DOHH2 (cell line): ENCODE measurements around the gene MCC.

Experiments
- H3F3A ChIP-seq: fragments of 200-600 bp; sonication (generic), shearing (Covaris generic); 2 replicates; pipeline ENCODE4 v1.6.0; 2016; ENCODE audit warnings: antibody characterized with exemption, mild to moderate bottlenecking; ENCODE audit not compliant: control insufficient read depth, insufficient read depth
- H3K27ac ChIP-seq: fragments of 200-600 bp; sonication (generic); 2 replicates; pipeline ENCODE4 v1.5.1; 2014; ENCODE audit warnings: low read depth, mild to moderate bottlenecking, low read length, moderate library complexity
- H3K27me3 ChIP-seq: fragments of 200-600 bp; sonication (generic); 2 replicates; pipeline ENCODE4 v1.6.1; 2014; ENCODE audit warnings: mild to moderate bottlenecking, low read length, mixed read lengths; ENCODE audit not compliant: control insufficient read depth
- H3K36me3 ChIP-seq: fragments of 200-600 bp; sonication (generic); 2 replicates; pipeline ENCODE4 v1.6.1; 2014; ENCODE audit warnings: mild to moderate bottlenecking, low read length, moderate library complexity, mixed read lengths; ENCODE audit not compliant: control insufficient read depth
- H3K4me1 ChIP-seq: fragments of 200-600 bp; sonication (generic); 2 replicates; pipeline ENCODE4 v1.6.1; 2014; ENCODE audit warnings: mild to moderate bottlenecking, low read length, mixed read lengths; ENCODE audit not compliant: control insufficient read depth
- H3K4me2 ChIP-seq: fragments of 200-600 bp; sonication (generic); 2 replicates; pipeline ENCODE4 v1.6.0; 2014; ENCODE audit warnings: mild to moderate bottlenecking, low read length, moderate library complexity
- H3K4me3 ChIP-seq: fragments of 200-600 bp; sonication (generic); 2 replicates; pipeline ENCODE4 v1.5.1; 2014; ENCODE audit warnings: mild to moderate bottlenecking, low read length, mixed read lengths
- H3K79me2 ChIP-seq: fragments of 200-600 bp; sonication (generic); 2 replicates; pipeline ENCODE4 v1.6.1; 2014; ENCODE audit warnings: mild to moderate bottlenecking, low read length, mixed read lengths; ENCODE audit not compliant: control insufficient read depth
- H3K9me2 ChIP-seq: fragments of 200-600 bp; sonication (generic); replicated peaks from 2 replicates; pipeline ENCODE4 v1.6.1; 2014; ENCODE audit warnings: mild to moderate bottlenecking, low read length, mixed read lengths; ENCODE audit not compliant: control insufficient read depth
- H3K9me3 ChIP-seq: fragments of 200-600 bp; sonication (generic); 2 replicates; pipeline ENCODE4 v1.6.1; 2014; ENCODE audit warnings: antibody characterized with exemption, low read length, mixed read lengths; ENCODE audit not compliant: control insufficient read depth, insufficient read depth
- H4K20me1 ChIP-seq: fragments of 200-600 bp; sonication (generic); 2 replicates; pipeline ENCODE4 v1.6.0; 2014; ENCODE audit warnings: low read depth, mild to moderate bottlenecking, antibody characterized with exemption, low read length, moderate library complexity; ENCODE audit not compliant: control insufficient read depth, insufficient read depth
- CTCF ChIP-seq: fragments of 200-600 bp; sonication (generic); IDR thresholded peaks from one replicate; pipeline ENCODE4 v1.5.1; 2014; ENCODE audit warnings: antibody characterized with exemption, mild to moderate bottlenecking, low read depth, low read length; ENCODE audit not compliant: poor library complexity, severe bottlenecking
- EZH2phosphoT487 ChIP-seq: fragments of 200-600 bp; sonication (generic); IDR thresholded peaks from 2 replicates; pipeline ENCODE4 v1.6.1; 2017; ENCODE audit warnings: borderline replicate concordance, mild to moderate bottlenecking, antibody characterized with exemption, low read length, moderate library complexity, mixed read lengths

The MCC gene

GRCh38 chr5:113243349-113243664 is 244.9 kb downstream of the MCC start:
- no peak for TF ChIP-seq EZH2phosphoT487
- TF ChIP-seq CTCF: no peak
- H3K4me1 ChIP-seq: no peaks in the 10 kb centered on the region

GRCh38 chr5:113242481-113243348 is 245.5 kb downstream of the MCC start:
- H3K36me3 ChIP-seq: no peaks in the 10 kb centered on the region
- H3K27me3 ChIP-seq: 0 out of 2 replicates have a peak, but pooled peaks cover 3% of the 10 kb centered on the region
- no peaks in the 10 kb centered on the region for H3K9me3 ChIP-seq
- H4K20me1 ChIP-seq: no peaks in the 10 kb centered on the region
- no peaks in the 10 kb centered on the region; the same call in 1 of the 2 replicates for H3K9me2 ChIP-seq
- no peaks in the 10 kb centered on the region for H3K4me1 ChIP-seq
- TF ChIP-seq CTCF (no peak), EZH2phosphoT487 (no peak)
- no peak overlapping the region for H3K4me3 ChIP-seq
- no peaks in the 10 kb centered on the region for H3K79me2 ChIP-seq
- no peak overlapping the region for H3K4me2 ChIP-seq
- H3K27ac ChIP-seq: no peak overlapping the region
- H3F3A ChIP-seq: no peaks in the 10 kb centered on the region

More at GRCh38 chr5:113243349-113243664, 244.9 kb downstream of the MCC start:
- H3K79me2 ChIP-seq: no peaks in the 10 kb centered on the region
- H3K9me2 ChIP-seq: no peaks in the 10 kb centered on the region; the same call in 1 of the 2 replicates
- H3K27me3 ChIP-seq: 0 out of 2 replicates have a peak, but pooled peaks cover 3% of the 10 kb centered on the region
- no peaks in the 10 kb centered on the region for H3F3A ChIP-seq
- H3K4me3 ChIP-seq: no peak overlapping the region
- H3K27ac ChIP-seq: no peak overlapping the region
- no peak overlapping the region for H3K4me2 ChIP-seq
- H3K9me3 ChIP-seq: no peaks in the 10 kb centered on the region
- no peaks in the 10 kb centered on the region for H4K20me1 ChIP-seq
- no peaks in the 10 kb centered on the region for H3K36me3 ChIP-seq

DNA sequence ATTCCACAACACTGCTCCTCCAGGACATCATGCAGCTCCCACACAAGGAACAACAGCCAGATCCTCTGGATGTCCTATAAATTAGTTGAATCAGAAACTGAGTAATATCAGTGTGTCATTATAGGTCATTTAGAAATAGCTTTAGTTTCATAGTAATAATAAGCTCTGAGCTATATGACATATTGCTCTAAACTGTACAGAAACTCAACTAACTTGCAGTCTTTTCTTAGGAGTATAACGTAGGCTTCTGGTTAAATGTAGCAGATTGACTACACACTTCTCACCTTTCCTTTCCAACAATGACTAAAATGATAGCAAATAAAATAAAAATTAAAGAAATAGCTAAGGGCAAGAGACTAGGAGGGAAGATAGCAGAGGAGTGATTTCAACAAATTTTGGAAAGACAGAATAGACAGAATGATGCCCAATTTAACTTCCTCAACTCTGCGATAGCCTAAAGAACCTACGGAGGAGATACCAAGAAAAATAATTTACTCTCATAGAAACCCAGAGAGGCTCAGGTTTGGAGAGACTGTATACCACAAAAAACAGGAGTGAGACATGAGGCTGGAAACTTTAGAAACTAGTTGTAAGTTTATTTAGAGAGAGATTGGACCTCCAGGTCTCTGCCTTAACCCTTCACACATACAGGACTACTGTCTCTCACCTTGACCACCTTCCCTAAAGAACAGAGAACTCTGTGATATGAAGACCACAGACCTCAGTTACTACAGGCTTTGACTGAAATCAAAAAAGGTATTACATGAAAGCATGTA is 247.1 kb downstream of the MCC start:
- Histone ChIP-seq H3K4me3 (no peak overlapping the region), H3F3A (no peaks in the 10 kb centered on the region), H3K27me3 (0 out of 2 replicates have a peak, but pooled peaks cover 3% of the 10 kb centered on the region), H3K9me3 (no peaks in the 10 kb centered on the region), H3K4me1 (no peaks in the 10 kb centered on the region), H3K36me3 (no peaks in the 10 kb centered on the region), H3K79me2 (no peaks in the 10 kb centered on the region), H3K4me2 (no peak overlapping the region), H3K9me2 (no peaks in the 10 kb centered on the region; the same call in 1 of the 2 replicates), H3K27ac (no peak overlapping the region), H4K20me1 (no peaks in the 10 kb centered on the region)
- TF ChIP-seq CTCF: no peak
- no peak for TF ChIP-seq EZH2phosphoT487
